Myocyte (in vitro differentiated cells): ENCODE data around the gene ST8SIA5. TPM values are rescaled to one million over a fixed set of nuclear protein-coding genes. Genes with fewer than 3 reads are reported as not detected.
A peak's percentile ranks its signal among the peaks of the same experiment; 100 is the strongest.

Experiments
- DNase-seq: peaks from one replicate; pipeline ENCODE4 v3.0.0-alpha.2; 2012; ENCODE audit warnings: low read depth
- total RNA-seq: library from RNA; depleted of rRNA; stranded (reverse); fragments of >200 nt; gene quantifications from 2 replicates; pipeline ENCODE4 v1.2.3, GENCODE V29; 2014

ST8SIA5 gene
- total RNA-seq, 1 donor from 2014 or later: 3.6 TPM

DNA sequence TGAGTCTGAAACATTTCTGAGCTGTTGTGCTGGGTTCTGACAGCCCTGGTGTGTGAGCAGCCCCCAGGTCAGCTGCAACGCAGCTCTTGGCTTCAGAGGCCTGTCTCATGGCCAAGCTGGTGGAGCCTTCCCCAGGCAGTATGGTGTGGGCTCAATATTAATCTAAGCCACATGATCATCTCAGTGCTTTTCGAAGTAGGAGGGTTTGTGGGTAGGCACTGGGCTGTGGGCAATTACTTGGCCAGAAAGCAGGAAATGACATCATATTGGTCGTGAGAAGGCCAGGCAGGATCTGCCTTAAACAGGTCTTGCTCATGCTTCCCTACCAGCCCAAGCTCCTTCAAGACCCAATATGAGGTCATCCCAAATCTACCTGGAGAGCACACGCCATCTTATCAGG is 126.7 kb downstream of the ST8SIA5 start:
- DNase-seq: peak; percentile 9

DNA sequence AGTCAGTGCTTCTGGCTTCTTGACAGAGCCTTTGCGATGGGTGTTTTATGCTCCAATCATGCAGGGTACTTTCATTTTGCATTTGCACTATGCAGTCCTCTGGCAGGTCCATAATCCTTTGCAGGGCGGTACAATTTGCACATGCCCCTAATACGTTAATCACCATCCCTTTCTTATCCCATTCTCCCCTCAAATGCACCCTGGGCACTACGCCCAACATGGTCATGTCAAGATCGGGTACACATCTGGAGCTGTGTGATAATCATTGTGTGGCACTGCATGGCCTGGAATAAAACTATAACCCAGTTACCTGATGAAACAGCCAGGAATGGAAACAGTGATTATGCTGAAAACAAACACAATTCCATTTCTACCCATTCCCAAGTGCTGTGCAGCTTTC is 127.5 kb downstream of the ST8SIA5 start:
- no peak for DNase-seq

DNA sequence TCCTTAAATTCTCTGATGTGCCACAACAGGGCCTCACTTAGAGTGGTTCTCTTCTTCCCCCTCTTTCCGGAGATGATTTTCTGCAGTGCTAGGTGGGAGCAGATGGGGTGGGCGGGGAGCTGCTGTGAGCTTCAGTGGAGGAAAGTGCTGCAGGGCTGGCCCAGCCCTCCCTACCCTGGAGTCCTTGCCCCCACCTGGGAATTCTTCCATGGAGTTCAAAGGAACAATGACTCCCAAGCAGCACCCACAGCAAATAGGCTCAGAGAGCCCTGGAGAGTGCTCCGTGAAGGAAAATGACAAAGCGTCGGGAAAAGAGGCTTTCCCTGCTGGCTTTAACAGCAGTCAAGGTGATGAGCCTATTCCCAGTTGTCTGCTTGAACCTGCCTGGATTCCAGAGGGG is 128.6 kb downstream of the ST8SIA5 start:
- DNase-seq: no peak

DNA sequence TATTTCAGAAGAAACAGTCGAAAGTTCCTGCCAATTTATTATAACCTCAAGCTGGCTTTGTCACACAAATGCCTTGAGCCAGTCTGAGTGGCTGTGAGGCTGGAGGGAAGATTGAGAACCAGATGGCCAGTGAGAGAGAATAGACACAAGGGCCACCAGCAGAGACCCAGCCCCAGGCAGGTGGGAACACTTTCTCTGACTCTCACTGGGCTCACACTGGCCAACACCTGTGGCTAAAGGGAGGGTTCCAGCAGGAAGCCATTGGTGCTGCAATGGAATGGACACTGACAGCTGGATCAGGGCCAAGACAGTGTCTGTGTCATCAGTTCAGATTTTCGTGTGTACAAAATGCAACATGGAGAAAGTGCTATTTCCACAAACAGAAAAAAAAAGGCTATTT is 129.7 kb downstream of the ST8SIA5 start:
- DNase-seq: no peak

DNA sequence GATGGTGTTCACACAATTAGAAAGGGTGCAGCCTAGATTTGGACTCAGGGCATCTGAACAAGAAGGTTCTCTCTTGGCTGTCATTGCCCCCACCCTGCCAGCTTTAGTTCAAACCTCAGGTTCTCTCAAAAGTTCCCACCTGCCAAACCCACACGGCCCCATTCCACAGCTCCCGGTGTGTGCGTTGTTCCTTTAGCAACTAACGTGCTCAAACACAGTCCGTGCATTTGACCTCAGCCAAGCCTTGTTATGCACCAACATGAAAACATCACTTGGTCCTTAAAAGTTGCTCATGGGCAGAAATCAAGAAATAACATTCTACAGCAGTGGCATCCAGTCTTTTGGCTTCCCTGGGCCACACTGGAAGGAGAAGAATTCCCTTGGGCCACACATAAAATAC is 131.8 kb downstream of the ST8SIA5 start:
- DNase-seq: no peak

DNA sequence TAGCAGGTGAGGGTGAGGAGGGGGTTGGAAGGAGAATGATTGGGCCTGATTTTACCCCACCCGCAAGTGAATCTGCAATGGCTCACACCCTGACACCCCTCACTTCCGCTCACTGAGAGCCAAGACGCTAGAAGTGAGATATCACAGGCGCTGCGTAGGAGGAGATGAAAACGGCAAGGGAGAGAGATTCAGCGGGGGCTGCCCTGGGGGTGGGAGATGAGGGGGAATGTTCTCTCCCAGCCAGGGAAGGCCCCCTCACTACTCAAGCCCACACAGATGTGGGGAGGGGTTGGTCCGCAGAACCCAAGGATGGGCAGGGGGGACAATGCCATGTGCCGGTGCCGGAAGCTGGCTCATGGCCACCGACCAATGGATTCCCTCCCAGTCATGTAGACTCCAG is 132.7 kb downstream of the ST8SIA5 start:
- no peak for DNase-seq

DNA sequence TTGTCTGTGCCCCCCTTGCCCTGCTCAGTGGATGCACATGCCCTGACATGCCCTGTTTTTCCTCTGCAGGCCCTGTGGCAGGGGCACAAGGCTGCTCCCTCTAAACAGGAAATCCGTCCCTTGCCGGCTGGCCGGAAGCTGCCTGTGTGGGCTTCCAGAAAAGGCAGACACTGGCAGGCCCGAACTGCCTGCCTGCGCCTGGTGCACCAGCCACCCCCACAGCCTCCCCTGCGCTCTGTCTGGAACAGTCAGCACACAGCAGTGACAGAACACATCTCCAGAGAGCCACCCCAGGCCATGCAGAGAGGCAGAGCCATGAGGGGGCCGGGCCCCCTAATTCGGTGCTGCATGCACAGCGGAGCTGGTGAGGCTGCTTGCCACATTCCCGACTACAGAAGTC is 133.3 kb downstream of the ST8SIA5 start:
- no peak for DNase-seq

DNA sequence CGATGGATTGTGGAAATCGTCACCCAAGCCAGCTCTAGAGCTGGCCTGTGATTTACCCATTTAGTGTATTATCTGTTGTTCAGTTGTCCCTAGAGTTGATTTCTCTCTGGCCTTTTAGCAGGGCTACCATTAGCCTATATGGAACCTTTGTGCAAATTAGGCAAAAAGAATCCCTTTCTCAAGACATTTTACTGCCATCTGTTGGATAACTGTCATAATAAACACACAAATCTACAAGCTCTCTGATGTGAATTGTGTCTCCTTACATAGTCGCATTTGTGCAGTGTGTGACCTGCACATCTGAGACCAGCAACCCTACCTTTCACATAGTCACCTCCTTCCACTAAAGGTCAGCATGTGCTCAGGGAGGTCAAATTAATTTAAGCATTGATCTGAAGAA is 133.9 kb downstream of the ST8SIA5 start:
- peak; percentile 7 for DNase-seq

DNA sequence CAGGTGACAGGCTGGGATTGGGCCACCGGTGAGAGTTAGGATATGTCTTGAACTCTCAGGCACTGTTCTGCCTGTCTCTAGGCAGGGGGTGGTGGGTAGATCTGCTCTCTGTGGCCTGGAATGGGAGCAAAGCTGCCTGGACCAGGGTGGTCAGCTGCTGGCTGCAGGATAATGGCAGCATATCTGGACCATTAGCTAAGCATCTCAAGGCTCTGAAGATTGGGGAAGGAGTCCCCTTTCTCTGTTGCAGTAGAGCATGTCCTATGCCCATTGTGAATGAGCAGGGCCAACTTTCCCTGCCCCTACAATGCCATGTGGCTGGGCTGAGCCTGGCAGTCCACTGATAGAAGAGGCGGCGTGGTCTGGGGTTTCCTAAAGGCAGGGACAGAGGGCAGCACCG is 134.4 kb downstream of the ST8SIA5 start:
- DNase-seq: no peak

DNA sequence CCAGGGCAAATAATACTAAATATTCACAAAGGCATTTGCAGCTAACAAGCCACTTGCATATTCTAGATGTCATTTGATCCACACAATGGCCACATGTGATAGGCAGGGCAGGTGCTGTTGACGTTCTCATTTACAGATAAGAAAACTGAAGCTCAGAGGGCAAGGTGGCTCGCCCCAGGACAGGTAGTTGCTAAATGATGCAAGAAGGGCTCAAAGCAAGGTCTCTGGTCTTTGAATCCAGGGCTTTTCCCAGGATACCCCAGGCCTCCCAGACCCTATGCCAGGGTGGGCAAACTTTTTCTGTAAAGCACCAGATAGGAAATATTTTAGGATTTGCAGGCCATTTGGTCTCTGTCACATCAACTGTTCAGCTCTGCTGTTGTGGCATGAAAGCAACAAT is 135.0 kb downstream of the ST8SIA5 start:
- no peak for DNase-seq

DNA sequence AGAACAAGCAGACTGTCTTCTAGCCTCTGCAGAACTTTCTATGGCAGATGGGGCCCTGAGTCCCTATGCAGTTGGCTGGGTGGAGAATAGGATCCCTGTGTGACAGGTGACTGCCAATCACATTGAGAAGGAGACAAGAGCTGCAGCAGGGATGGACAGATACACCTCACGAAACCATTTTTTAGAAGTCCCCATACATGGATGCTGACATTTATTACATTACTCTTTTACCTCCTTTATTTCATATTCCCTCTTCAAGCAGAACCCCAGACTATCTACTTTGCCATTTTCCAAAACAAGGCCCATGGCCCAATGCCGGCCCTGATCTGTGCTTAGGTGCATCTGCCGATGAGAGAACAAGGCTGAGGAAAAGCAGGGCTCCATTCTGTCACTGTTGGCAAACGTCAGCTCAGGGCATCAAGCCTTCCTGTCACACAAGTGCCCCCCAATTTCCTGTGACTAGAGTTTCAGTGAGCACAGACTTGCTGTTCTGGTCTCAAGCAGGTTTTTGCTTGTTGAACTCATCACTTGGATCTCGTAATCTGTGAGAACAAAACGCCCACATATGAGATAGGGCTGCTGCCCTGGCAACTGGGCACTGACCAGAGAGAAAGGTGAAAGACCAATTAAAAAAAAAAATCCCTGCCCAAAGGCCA is 135.6 kb downstream of the ST8SIA5 start:
- no peak for DNase-seq

DNA sequence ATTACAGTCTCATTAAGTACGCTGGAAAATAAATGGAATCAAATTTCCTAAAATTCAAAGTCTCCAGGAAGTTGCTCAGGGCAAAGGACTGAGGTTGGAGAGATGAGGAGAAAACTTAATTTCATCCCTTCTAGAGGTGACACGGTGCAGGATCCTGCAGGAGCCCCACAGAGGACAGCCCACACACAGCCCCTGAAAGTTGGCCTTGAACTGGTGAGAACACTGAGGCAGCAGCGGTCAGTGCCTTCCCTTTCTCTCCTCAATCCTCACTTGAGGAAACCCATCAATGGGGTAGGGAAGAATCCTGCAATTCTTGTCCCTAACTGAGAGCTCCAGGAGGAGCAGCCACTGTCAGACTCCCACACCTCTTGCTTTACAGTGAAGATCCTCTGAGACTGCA is 137.3 kb downstream of the ST8SIA5 start:
- DNase-seq: no peak

Other genes with a start within 250 kb of the ST8SIA5 start
- gene LOXHD1, start 99.8 kb downstream of the ST8SIA5 start, total RNA-seq: not detected in 2 replicates
- 38.5 and 38.9 TPM in 2 replicates for gene PIAS2, start 160.5 kb upstream of the ST8SIA5 start, total RNA-seq
- gene KATNAL2, start 160.5 kb upstream of the ST8SIA5 start, total RNA-seq: 10.4 and 13.9 TPM in 2 replicates